GM12872 (cell line): ENCODE data around the gene CDK11A.
"Not testable (repeated sequence)": the region's sequence is repeated elsewhere in the genome, so short reads cannot be mapped to it uniquely, and the experiment has no call there.

ENCODE experiments used
- CTCF ChIP-seq: IDR thresholded peaks from 3 replicates; pipeline ENCODE4 v1.5.1; 2011; ENCODE audit warnings: low read depth, mild to moderate bottlenecking, low read length, moderate library complexity; ENCODE audit not compliant: insufficient read depth

CDK11A gene

GRCh38 chr1:1692714-1693647 is 31.2 kb downstream of the CDK11A start, which contains the start of gene SLC35E2B:
TSS of gene SLC35E2B (minus strand) at chr1:1692795. CDS start at chr1:1676699, 16,096 bp downstream.
- not testable (repeated sequence) for TF ChIP-seq CTCF

DNA sequence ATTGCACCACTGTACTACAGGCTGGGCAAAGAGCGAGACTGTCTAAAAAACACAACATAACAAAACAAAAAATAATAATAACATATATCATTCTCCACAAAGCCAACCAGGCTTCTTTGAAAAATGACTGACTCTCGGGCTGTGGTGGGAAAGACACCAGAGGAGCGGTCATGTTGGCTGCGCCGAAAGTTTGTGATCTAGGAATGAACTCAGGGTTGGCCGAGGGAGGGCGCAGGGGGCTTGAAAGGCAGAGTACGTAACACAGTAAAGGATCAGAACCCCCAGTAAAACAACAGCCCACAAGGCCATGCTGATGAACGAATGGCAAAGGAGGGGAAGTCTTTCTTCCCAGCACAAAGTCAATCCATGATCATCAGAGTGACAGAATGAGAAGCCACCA is 36.3 kb downstream of the CDK11A start:
- TF ChIP-seq CTCF: no peak

- no peak for TF ChIP-seq CTCF
These were observed 40.0 kb downstream of the CDK11A start for GRCh38 chr1:1684031-1684681.

DNA sequence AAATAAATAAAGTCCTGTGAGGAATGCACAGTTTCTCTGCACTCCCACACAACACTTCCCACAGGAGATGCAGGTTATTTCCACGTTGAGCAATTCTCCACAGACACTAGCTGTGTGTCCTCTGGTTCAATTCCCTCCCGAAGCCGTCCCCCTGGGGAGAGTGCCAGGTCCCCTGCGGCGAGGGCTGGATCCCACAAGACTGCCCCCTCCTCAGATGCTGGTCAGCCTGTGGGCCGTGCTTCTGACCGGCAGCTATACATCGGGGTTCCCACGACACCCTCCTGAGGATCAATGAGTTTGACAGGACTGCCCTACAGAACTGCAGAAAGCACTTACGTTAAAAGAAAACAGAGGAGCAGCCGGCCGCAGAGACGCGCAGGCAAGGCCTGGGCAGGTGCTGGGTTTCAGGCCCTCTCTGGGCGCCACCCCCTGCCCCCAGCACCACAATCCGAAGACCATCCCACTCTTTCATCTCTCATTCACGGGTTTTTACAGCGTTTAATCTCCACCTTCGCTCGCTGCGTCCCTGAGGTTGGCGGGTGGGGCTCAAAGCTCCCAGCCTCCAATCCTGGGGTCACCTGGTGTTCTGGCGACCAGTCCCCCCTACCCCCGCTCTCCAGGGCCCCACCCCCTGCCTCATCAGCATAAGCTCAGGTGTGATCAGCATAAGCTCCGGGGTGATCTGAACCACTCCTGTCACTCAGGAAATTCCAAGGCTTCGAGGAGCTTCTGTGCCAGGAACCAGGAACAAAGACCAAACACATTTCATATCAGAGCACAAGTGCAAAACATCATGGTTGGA is 40.9 kb downstream of the CDK11A start:
- no peak for TF ChIP-seq CTCF

GRCh38 chr1:1680912-1681273 is 43.3 kb downstream of the CDK11A start:
- no peak for TF ChIP-seq CTCF

GRCh38 chr1:1680031-1680911 is 43.9 kb downstream of the CDK11A start:
- no peak for TF ChIP-seq CTCF
